HepG2 (cell line): Measurements from ENCODE around the gene DPP6. TPM values are rescaled to one million over a fixed set of nuclear protein-coding genes. Genes with fewer than 3 reads are reported as not detected.

Experiments
- ARNTL ChIP-seq: sonication (generic); formaldehyde crosslinking; IDR thresholded peaks from 2 replicates; pipeline ENCODE4 v1.4.0; 2020; ENCODE audit warnings: mild to moderate bottlenecking, missing genetic modification reagents
- FOSL2 ChIP-seq: sonication (generic); formaldehyde crosslinking; IDR thresholded peaks from 2 replicates; pipeline ENCODE4 v1.4.0; 2020; ENCODE audit warnings: missing genetic modification reagents
- KMT2B ChIP-seq: IDR thresholded peaks from 2 replicates; pipeline ENCODE4 v1.6.1; 2016; ENCODE audit warnings: missing genetic modification reagents, missing compliant biosample characterization
- MAF1 ChIP-seq: sonication (generic); formaldehyde crosslinking; IDR thresholded peaks from 2 replicates; pipeline ENCODE4 v1.5.0; 2020; ENCODE audit warnings: missing genetic modification reagents, borderline replicate concordance
- MIER2 ChIP-seq: IDR thresholded peaks from 2 replicates; pipeline ENCODE4 v1.6.1; 2016; ENCODE audit warnings: missing biosample characterization, missing genetic modification reagents
- RBM39 ChIP-seq: fragments of 200-400 bp; formaldehyde crosslinking; IDR thresholded peaks from one replicate; pipeline ENCODE4 v1.6.1; 2018; ENCODE audit warnings: antibody characterized with exemption, mild to moderate bottlenecking, low read depth, low read length; ENCODE audit not compliant: poor library complexity, severe bottlenecking
- REPIN1 ChIP-seq: sonication (generic); formaldehyde crosslinking; IDR thresholded peaks from 2 replicates; pipeline ENCODE4 v1.8.0; 2022; ENCODE audit warnings: missing genetic modification reagents, low read depth, mild to moderate bottlenecking, borderline replicate concordance
- TCF7 ChIP-seq: sonication (generic); IDR thresholded peaks from 2 replicates; pipeline ENCODE4 v1.6.1; 2016; ENCODE audit warnings: antibody characterized with exemption, low read depth
- TSC22D2 ChIP-seq: sonication (generic); formaldehyde crosslinking; IDR thresholded peaks from 2 replicates; pipeline ENCODE4 v1.5.1; 2020; ENCODE audit warnings: missing genetic modification reagents, mild to moderate bottlenecking, borderline replicate concordance
- XBP1 ChIP-seq: sonication (generic); formaldehyde crosslinking; IDR thresholded peaks from 2 replicates; pipeline ENCODE4 v1.5.0; 2020; ENCODE audit warnings: missing genetic modification reagents
- XRCC5 ChIP-seq: fragments of 200-400 bp; formaldehyde crosslinking; optimal IDR thresholded peaks from 2 replicates; pipeline ENCODE3; 2017; ENCODE audit warnings: mild to moderate bottlenecking, low read length
- ZKSCAN1 ChIP-seq: fragments of 150-350 bp; IDR thresholded peaks from 2 replicates; pipeline ENCODE4 v1.6.1; 2014; ENCODE audit warnings: low read length
- ZNF441 ChIP-seq: sonication (generic); formaldehyde crosslinking; IDR thresholded peaks from 2 replicates; pipeline ENCODE4 v1.7.0; 2021; ENCODE audit warnings: missing genetic modification reagents, borderline replicate concordance
- ZNF546 ChIP-seq: sonication (generic); formaldehyde crosslinking; conservative IDR thresholded peaks from 2 replicates; pipeline ENCODE4 v1.8.1; 2023; ENCODE audit warnings: mild to moderate bottlenecking, missing genetic modification reagents
- polyA plus RNA-seq, 8 experiments: library from polyadenylated mRNA; depleted of rRNA in 3 of 8; stranded (reverse) in 7 of 8; unstranded in 1 of 8; fragments of >200 nt; fragmentation: Illumina TruSeq in 4 of 8; extraction: Trizol in 4 of 8; gene quantifications; 2 replicates each; pipeline versions ENCODE4 v1.2.1 to v1.2.3, GENCODE V29; 2011 to 2016; ENCODE audit warnings: low read depth in 4 of 8, missing spikeins in 1 of 8, mixed read lengths in 1 of 8; ENCODE audit not compliant: insufficient read depth in 1 of 8
- total RNA-seq, 5 experiments: library from RNA; depleted of rRNA; stranded (reverse); fragments of >200 nt; fragmentation: Illumina TruSeq; extraction: Trizol; gene quantifications; 2 replicates each; pipeline ENCODE4 v1.2.3, GENCODE V29; 2016; ENCODE audit warnings: low read depth in 1 of 5
- TF ChIP-seq, protein P1 (sequence below): sonication (generic); formaldehyde crosslinking; IDR thresholded peaks from 2 replicates; pipeline ENCODE4 v1.5.0; 2020; ENCODE audit warnings: missing genetic modification reagents
- TF ChIP-seq, protein P2 (sequence below): sonication (generic); formaldehyde crosslinking; IDR thresholded peaks from 2 replicates; pipeline ENCODE4 v1.8.1; 2022; ENCODE audit warnings: mild to moderate bottlenecking, missing genetic modification reagents
- TF ChIP-seq, protein P3 (sequence below): sonication (generic); formaldehyde crosslinking; IDR thresholded peaks from 2 replicates; pipeline ENCODE4 v1.4.0; 2020; ENCODE audit warnings: missing genetic modification reagents, borderline replicate concordance
- TF ChIP-seq, protein P4 (sequence below): sonication (generic); formaldehyde crosslinking; IDR thresholded peaks from 2 replicates; pipeline ENCODE4 v1.8.0; 2022; ENCODE audit warnings: mild to moderate bottlenecking, missing genetic modification reagents
- TF ChIP-seq, protein P5 (sequence below): sonication (generic); formaldehyde crosslinking; IDR thresholded peaks from 2 replicates; pipeline ENCODE4 v1.8.1; 2023; ENCODE audit warnings: missing genetic modification reagents, inconsistent platforms, borderline replicate concordance
- TF ChIP-seq, protein P6 (sequence below): sonication (generic); formaldehyde crosslinking; IDR thresholded peaks from 2 replicates; pipeline ENCODE4 v1.5.0; 2020; ENCODE audit warnings: missing genetic modification reagents

Gene DPP6
- total and polyA plus RNA-seq, 2 of the 13 experiments (the other 11 are each of a cell fraction or from before 2014, with no cell fraction given), result not detected

DNA sequence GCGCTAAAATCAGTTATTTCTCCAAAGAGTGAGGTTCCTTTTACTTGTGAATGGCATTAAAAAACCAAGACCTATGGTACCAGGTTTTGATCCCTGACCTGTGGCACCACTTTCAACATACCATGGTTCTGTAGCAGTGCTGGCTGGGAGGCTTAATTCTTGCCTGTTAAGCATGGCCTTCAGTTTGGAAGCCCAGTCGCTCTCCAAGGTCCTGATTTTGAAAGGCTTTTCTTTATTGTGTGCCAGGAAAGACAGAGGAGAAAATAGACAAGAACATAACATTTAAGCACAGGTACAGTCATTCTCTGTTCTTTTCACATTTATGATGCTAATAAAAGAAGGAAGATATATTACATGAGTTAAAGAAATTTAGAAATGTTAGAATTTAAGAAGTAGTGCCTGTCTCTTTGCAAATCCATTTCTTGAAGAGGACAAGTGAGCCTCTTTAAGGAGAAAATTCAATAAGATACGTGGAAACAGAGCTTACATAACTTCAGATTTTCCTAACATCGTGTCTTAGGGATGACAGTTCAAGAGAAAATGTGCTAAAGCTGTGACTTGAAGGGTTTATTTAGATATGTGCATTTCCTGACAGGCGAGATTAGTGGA, 357.6 kb downstream of the DPP6 start (continued):
- TF ChIP-seq TCF7 (no peak), MAF1 (no peak), ZNF441 (no peak), RBM39 (no peak), MIER2 (CRISPR knock-in tag) (peak; percentile 97), XBP1 (0 out of 2 replicates have a peak, but pooled peaks have one; percentile 25), KMT2B (no peak), TSC22D2 (CRISPR knock-in tag) (no peak), ZNF546 (CRISPR knock-in tag) (no peak), REPIN1 (CRISPR knock-in tag) (no peak), ARNTL (CRISPR knock-in tag) (no peak), FOSL2 (no peak), XRCC5 (no peak), ZKSCAN1 (no peak)
- TF ChIP-seq, protein P1, sequence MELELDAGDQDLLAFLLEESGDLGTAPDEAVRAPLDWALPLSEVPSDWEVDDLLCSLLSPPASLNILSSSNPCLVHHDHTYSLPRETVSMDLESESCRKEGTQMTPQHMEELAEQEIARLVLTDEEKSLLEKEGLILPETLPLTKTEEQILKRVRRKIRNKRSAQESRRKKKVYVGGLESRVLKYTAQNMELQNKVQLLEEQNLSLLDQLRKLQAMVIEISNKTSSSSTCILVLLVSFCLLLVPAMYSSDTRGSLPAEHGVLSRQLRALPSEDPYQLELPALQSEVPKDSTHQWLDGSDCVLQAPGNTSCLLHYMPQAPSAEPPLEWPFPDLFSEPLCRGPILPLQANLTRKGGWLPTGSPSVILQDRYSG (CRISPR knock-in tag), result no peak
- TF ChIP-seq, protein P2, sequence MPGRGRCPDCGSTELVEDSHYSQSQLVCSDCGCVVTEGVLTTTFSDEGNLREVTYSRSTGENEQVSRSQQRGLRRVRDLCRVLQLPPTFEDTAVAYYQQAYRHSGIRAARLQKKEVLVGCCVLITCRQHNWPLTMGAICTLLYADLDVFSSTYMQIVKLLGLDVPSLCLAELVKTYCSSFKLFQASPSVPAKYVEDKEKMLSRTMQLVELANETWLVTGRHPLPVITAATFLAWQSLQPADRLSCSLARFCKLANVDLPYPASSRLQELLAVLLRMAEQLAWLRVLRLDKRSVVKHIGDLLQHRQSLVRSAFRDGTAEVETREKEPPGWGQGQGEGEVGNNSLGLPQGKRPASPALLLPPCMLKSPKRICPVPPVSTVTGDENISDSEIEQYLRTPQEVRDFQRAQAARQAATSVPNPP (CRISPR knock-in tag), result no peak
- TF ChIP-seq, protein P3, sequence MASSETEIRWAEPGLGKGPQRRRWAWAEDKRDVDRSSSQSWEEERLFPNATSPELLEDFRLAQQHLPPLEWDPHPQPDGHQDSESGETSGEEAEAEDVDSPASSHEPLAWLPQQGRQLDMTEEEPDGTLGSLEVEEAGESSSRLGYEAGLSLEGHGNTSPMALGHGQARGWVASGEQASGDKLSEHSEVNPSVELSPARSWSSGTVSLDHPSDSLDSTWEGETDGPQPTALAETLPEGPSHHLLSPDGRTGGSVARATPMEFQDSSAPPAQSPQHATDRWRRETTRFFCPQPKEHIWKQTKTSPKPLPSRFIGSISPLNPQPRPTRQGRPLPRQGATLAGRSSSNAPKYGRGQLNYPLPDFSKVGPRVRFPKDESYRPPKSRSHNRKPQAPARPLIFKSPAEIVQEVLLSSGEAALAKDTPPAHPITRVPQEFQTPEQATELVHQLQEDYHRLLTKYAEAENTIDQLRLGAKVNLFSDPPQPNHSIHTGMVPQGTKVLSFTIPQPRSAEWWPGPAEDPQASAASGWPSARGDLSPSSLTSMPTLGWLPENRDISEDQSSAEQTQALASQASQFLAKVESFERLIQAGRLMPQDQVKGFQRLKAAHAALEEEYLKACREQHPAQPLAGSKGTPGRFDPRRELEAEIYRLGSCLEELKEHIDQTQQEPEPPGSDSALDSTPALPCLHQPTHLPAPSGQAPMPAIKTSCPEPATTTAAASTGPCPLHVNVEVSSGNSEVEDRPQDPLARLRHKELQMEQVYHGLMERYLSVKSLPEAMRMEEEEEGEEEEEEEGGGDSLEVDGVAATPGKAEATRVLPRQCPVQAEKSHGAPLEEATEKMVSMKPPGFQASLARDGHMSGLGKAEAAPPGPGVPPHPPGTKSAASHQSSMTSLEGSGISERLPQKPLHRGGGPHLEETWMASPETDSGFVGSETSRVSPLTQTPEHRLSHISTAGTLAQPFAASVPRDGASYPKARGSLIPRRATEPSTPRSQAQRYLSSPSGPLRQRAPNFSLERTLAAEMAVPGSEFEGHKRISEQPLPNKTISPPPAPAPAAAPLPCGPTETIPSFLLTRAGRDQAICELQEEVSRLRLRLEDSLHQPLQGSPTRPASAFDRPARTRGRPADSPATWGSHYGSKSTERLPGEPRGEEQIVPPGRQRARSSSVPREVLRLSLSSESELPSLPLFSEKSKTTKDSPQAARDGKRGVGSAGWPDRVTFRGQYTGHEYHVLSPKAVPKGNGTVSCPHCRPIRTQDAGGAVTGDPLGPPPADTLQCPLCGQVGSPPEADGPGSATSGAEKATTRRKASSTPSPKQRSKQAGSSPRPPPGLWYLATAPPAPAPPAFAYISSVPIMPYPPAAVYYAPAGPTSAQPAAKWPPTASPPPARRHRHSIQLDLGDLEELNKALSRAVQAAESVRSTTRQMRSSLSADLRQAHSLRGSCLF, result no peak
- TF ChIP-seq, protein P4, sequence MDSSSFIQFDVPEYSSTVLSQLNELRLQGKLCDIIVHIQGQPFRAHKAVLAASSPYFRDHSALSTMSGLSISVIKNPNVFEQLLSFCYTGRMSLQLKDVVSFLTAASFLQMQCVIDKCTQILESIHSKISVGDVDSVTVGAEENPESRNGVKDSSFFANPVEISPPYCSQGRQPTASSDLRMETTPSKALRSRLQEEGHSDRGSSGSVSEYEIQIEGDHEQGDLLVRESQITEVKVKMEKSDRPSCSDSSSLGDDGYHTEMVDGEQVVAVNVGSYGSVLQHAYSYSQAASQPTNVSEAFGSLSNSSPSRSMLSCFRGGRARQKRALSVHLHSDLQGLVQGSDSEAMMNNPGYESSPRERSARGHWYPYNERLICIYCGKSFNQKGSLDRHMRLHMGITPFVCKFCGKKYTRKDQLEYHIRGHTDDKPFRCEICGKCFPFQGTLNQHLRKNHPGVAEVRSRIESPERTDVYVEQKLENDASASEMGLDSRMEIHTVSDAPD (CRISPR knock-in tag), result no peak
- TF ChIP-seq, protein P5, sequence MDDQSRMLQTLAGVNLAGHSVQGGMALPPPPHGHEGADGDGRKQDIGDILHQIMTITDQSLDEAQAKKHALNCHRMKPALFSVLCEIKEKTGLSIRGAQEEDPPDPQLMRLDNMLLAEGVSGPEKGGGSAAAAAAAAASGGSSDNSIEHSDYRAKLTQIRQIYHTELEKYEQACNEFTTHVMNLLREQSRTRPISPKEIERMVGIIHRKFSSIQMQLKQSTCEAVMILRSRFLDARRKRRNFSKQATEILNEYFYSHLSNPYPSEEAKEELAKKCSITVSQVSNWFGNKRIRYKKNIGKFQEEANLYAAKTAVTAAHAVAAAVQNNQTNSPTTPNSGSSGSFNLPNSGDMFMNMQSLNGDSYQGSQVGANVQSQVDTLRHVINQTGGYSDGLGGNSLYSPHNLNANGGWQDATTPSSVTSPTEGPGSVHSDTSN (CRISPR knock-in tag), result no peak
- TF ChIP-seq, protein P6, sequence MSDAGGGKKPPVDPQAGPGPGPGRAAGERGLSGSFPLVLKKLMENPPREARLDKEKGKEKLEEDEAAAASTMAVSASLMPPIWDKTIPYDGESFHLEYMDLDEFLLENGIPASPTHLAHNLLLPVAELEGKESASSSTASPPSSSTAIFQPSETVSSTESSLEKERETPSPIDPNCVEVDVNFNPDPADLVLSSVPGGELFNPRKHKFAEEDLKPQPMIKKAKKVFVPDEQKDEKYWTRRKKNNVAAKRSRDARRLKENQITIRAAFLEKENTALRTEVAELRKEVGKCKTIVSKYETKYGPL, result no peak
